ENCODE measurements around the gene ARPC2. TPM values are rescaled to one million over a fixed set of nuclear protein-coding genes. Genes with fewer than 3 reads are reported as not detected.

Gene ARPC2
- total and polyA plus RNA-seq, 2 of the 13 experiments (the other 11 are each of a cell fraction or from before 2014, with no cell fraction given): 168 to 303 TPM

DNA sequence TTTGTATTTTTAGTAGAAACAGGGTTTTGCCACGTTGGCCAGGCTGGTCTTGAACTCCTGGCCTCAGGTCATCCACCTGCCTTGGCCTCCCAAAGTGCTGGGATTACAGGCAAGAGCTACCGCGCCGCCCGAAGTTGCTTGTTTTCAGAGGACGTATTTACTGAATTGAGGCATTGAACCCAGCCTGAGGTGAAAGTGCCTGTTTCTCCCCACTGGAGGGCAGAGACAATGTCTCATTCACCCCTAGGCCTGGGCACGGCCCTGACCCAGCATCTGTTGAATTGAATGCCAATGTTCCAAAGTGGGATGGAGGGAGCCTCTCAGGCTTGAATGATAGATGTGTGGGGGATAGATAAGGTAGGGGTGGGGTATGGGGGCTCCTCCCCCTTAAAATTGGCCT is 79.9 kb downstream of the ARPC2 start (continued):
- TF ChIP-seq, protein P1, sequence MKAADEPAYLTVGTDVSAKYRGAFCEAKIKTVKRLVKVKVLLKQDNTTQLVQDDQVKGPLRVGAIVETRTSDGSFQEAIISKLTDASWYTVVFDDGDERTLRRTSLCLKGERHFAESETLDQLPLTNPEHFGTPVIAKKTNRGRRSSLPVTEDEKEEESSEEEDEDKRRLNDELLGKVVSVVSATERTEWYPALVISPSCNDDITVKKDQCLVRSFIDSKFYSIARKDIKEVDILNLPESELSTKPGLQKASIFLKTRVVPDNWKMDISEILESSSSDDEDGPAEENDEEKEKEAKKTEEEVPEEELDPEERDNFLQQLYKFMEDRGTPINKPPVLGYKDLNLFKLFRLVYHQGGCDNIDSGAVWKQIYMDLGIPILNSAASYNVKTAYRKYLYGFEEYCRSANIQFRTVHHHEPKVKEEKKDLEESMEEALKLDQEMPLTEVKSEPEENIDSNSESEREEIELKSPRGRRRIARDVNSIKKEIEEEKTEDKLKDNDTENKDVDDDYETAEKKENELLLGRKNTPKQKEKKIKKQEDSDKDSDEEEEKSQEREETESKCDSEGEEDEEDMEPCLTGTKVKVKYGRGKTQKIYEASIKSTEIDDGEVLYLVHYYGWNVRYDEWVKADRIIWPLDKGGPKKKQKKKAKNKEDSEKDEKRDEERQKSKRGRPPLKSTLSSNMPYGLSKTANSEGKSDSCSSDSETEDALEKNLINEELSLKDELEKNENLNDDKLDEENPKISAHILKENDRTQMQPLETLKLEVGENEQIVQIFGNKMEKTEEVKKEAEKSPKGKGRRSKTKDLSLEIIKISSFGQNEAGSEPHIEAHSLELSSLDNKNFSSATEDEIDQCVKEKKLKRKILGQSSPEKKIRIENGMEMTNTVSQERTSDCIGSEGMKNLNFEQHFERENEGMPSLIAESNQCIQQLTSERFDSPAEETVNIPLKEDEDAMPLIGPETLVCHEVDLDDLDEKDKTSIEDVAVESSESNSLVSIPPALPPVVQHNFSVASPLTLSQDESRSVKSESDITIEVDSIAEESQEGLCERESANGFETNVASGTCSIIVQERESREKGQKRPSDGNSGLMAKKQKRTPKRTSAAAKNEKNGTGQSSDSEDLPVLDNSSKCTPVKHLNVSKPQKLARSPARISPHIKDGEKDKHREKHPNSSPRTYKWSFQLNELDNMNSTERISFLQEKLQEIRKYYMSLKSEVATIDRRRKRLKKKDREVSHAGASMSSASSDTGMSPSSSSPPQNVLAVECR (CRISPR knock-in tag; IDR thresholded peaks at IDR 0.05; ENCODE audit: borderline replicate concordance): no peak
- TF ChIP-seq THYN1 (CRISPR knock-in tag; IDR thresholded peaks at IDR 0.05; ENCODE audit: borderline replicate concordance, low read depth) (no peak), ZNF333 (CRISPR knock-in tag; IDR thresholded peaks at IDR 0.05; ENCODE audit: borderline replicate concordance) (no peak), ZEB1 (IDR thresholded peaks at IDR 0.05; ENCODE audit: insufficient replicate concordance, low read depth) (no peak), ZNF260 (CRISPR knock-in tag; IDR thresholded peaks at IDR 0.05; ENCODE audit: borderline replicate concordance, low read depth) (no peak), DMTF1 (CRISPR knock-in tag; IDR thresholded peaks at IDR 0.05) (no peak), MIER3 (CRISPR knock-in tag; IDR thresholded peaks at IDR 0.05; ENCODE audit: borderline replicate concordance) (no peak), CCDC6 (CRISPR knock-in tag; IDR thresholded peaks at IDR 0.05) (no peak), HNRNPH1 (optimal IDR thresholded peaks at IDR 0.05; ENCODE audit: low read depth, low read length) (no peak), ZNF761 (CRISPR knock-in tag; conservative IDR thresholded peaks at IDR 0.05) (no peak), PPARG (CRISPR knock-in tag; conservative IDR thresholded peaks at IDR 0.05) (no peak), ZNF180 (CRISPR knock-in tag; IDR thresholded peaks at IDR 0.05; ENCODE audit: borderline replicate concordance, low read depth) (no peak), ATF7-NPFF (CRISPR knock-in tag; IDR thresholded peaks at IDR 0.05; ENCODE audit: low read depth) (no peak), SAP130 (CRISPR knock-in tag; IDR thresholded peaks at IDR 0.05; ENCODE audit: low read depth) (peak; percentile 63), CREB1 (IDR thresholded peaks at IDR 0.05) (no peak), CREB1 (CRISPR knock-in tag; IDR thresholded peaks at IDR 0.05) (no peak), ETV6 (CRISPR knock-in tag; conservative IDR thresholded peaks at IDR 0.05) (no peak; the same call in 1 of the 2 replicates)
- TF ChIP-seq, protein P2, sequence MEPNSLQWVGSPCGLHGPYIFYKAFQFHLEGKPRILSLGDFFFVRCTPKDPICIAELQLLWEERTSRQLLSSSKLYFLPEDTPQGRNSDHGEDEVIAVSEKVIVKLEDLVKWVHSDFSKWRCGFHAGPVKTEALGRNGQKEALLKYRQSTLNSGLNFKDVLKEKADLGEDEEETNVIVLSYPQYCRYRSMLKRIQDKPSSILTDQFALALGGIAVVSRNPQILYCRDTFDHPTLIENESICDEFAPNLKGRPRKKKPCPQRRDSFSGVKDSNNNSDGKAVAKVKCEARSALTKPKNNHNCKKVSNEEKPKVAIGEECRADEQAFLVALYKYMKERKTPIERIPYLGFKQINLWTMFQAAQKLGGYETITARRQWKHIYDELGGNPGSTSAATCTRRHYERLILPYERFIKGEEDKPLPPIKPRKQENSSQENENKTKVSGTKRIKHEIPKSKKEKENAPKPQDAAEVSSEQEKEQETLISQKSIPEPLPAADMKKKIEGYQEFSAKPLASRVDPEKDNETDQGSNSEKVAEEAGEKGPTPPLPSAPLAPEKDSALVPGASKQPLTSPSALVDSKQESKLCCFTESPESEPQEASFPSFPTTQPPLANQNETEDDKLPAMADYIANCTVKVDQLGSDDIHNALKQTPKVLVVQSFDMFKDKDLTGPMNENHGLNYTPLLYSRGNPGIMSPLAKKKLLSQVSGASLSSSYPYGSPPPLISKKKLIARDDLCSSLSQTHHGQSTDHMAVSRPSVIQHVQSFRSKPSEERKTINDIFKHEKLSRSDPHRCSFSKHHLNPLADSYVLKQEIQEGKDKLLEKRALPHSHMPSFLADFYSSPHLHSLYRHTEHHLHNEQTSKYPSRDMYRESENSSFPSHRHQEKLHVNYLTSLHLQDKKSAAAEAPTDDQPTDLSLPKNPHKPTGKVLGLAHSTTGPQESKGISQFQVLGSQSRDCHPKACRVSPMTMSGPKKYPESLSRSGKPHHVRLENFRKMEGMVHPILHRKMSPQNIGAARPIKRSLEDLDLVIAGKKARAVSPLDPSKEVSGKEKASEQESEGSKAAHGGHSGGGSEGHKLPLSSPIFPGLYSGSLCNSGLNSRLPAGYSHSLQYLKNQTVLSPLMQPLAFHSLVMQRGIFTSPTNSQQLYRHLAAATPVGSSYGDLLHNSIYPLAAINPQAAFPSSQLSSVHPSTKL (CRISPR knock-in tag; IDR thresholded peaks at IDR 0.05): peak; percentile 34; the same call in 1 of the 2 replicates
- TF ChIP-seq, protein P3, sequence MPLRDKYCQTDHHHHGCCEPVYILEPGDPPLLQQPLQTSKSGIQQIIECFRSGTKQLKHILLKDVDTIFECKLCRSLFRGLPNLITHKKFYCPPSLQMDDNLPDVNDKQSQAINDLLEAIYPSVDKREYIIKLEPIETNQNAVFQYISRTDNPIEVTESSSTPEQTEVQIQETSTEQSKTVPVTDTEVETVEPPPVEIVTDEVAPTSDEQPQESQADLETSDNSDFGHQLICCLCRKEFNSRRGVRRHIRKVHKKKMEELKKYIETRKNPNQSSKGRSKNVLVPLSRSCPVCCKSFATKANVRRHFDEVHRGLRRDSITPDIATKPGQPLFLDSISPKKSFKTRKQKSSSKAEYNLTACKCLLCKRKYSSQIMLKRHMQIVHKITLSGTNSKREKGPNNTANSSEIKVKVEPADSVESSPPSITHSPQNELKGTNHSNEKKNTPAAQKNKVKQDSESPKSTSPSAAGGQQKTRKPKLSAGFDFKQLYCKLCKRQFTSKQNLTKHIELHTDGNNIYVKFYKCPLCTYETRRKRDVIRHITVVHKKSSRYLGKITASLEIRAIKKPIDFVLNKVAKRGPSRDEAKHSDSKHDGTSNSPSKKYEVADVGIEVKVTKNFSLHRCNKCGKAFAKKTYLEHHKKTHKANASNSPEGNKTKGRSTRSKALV (CRISPR knock-in tag; IDR thresholded peaks at IDR 0.05): no peak
